GM19023 (cell line): ENCODE data around the gene SLC25A13.

Experiments
- ATAC-seq: cut with Tn5 transposase; IDR thresholded peaks from one replicate; pipeline ENCODE4 v1.9.1; 2021; ENCODE audit warnings: mild to moderate bottlenecking, moderate library complexity; ENCODE audit not compliant: unreplicated experiment

The SLC25A13 gene

DNA sequence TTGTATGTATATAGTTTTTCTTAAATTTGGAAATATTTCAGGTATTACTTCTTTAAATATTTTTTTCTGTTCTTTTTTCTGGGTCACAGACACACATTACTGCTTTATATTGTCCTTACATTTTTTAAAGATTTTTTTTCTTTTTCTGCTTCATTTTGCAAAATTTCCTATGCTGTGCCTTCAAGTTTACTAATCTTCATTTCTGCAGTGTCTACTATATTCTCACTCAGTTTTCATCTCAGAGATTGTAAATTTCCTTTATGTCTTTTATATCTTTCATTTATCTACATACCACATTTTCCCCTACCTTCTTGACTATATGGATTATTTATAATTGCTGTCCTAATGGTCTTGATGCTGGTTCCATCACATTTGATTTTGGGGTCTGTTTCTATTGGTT is 210.5 kb downstream of the SLC25A13 start:
- no peak for ATAC-seq

DNA sequence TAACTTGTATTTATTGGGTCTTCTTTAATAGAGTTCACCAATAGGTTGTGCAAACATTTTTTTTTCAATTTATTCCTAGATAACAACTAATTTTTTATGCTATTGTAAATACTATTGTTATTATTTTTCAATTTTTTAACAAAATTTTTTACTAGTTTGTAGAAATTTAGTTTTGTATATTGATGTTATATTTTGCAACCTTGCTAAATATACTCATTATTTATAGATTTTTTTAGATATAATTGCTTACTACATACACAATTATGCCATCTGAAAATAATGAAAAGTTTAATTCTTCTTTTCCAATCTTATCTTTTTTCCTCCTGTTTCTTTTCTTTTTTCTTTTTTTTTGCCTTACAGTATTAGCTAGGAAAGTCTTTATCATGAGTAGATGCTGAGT is 216.9 kb downstream of the SLC25A13 start:
- no peak for ATAC-seq

DNA sequence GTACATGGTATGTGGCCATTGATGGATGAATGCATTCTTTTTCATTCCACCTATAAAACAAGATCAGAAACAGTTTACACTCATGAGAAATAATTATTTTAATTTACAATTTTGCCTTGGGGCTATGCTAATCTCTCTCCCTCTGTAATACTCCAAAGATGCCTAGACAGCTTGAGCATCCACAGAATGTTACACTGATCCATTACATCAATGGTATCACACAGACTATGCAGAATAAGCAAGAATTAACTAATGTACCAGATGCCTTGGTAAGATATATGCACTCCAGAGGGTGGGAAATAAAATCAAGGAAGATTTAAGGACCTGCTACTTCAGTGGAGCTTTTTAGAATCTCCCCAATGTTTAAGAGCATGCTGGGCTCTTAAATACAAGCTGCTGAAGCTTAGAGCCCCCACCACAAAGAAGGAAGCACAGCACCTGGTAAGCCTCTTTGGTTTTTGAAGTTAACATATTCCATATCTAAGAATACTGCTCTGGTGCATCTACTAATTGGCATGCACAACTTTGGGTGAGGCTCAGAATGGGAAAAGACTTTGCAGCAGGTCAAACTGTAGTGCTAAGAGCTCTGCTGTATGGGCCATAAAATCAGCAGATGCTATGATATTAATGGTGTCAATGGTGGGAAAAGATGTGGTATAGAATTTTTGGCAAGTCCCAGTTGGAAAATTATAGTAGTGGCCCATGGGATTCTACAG is 219.6 kb downstream of the SLC25A13 start:
- no peak for ATAC-seq

DNA sequence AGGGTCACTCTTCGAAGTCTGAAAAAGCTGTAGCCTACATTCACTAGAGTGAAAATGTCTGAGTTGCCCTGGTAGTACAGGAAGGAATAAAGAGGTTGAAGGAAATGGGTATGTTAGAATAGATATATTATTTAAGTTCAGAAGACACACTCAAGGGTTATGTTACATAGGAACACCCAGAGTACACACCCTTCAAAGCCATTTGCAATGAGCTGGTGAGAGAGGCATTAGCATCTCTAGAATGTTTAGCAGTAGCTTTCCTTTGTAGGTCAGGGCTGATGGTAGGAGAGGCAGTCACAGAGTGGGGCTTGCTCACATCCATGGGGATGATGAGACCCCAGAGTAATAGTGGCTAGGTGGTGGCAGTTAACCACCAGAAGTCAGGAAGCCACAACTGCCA is 221.2 kb downstream of the SLC25A13 start:
- no peak for ATAC-seq

DNA sequence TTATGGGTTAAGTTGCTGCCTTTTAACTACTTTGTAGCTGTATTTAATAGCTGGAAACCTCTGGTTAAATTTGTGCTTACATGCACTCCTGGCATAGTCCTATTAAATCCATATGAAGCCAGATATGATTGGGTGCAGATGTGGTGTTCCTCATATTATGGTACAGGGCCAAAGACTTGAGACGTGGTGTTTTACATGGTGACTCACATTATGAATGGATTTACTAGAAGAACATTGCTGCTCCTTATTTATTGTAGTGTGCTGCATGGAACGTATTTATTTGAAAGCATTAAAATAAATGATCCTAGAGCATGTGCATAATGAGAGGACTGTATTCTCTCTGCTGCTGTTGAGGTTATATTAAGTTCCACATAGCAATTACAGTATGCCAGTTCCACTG is 224.1 kb downstream of the SLC25A13 start:
- no peak for ATAC-seq

DNA sequence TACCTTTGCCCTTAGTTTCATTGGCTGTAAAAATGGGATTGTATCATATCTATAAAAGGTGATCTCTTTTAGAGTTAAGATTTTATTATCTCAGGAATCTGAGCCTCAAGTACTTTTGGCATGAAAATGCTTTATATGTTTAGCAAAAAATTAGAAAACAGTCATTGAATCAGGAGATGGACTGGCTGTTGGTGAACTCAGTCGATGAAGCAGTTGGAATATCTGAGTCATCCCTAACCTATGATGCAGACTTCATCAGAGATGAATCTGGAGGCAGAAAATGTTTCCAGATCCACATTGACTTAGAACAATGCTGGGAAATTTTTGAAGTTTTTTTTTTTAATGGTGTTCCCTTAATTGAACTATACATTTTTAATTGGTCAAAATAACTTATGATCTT is 228.5 kb downstream of the SLC25A13 start:
- no peak for ATAC-seq

DNA sequence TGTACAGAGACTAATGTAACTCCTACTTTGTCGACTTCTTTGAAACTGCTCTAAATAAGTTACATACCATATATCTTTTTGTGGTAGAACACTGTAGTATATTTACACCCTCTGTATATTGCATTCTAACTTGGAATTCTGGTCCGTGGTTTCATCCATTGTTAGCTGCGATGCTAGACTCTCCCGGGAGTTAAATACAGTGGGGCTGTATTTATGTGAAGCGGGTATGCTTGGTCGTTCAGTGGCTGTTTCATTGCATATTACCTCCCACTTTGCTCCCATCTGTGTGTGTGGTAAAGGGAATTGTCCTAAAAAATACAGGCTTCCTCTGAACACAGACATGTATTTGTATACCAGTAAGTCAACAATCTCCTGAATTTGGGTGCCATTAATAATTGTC is 231.1 kb downstream of the SLC25A13 start:
- ATAC-seq = no peak

DNA sequence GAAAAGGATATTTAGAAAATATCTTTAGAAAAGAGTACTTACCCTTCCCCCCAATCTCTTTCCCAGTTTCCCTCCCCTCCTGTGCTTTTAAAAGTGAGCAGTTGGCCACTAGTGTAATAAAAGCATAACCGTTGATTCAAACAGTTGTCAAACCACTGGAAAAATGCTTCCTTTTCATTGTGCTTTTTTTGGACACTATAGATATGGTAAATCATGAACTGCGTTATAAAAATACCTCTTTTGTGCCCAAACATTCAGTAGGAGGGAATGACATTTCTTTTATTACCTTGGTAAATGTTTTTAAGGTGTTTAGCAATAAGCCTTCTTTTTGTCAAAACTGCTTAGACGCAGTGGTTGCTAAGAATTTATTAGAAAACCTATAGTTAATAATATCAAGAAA is 232.4 kb downstream of the SLC25A13 start:
- no peak for ATAC-seq

DNA sequence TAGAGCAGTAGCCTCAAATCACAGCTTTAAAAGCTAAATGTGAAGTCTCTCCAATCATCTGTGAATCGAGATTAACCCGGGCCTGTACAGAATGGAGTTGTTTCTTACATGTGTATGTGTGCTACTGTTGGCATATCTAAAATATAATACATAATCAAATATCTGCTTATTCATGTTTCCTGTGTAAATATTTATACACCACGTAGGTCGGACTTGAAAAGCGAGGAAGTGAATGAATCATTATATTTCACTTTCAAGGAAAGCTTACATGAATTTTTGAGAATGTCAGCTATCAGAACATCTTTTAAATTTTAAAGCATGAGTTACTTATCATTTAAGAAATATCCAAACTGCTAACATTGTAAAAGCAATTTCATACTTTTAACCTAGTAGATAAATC is 233.3 kb downstream of the SLC25A13 start:
- no peak for ATAC-seq

DNA sequence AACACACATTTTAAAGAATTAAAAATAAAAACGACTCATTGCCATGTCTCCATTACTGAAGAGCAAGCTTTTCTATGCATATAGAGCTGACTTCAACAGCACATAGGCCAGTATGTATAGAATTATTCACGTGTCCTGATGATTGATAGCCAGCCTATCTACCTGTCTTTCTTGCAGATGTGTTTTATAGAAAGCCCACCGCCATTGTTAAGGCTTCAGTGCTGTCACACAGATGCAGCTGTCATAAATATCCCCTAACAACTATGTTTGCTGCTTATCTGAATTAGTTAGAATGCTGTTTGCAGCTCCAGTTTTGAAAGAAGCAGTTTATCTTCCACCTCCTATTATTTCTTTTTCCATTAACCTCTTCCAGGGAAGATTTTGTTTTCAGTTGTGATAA is 235.9 kb downstream of the SLC25A13 start:
- ATAC-seq = no peak

DNA sequence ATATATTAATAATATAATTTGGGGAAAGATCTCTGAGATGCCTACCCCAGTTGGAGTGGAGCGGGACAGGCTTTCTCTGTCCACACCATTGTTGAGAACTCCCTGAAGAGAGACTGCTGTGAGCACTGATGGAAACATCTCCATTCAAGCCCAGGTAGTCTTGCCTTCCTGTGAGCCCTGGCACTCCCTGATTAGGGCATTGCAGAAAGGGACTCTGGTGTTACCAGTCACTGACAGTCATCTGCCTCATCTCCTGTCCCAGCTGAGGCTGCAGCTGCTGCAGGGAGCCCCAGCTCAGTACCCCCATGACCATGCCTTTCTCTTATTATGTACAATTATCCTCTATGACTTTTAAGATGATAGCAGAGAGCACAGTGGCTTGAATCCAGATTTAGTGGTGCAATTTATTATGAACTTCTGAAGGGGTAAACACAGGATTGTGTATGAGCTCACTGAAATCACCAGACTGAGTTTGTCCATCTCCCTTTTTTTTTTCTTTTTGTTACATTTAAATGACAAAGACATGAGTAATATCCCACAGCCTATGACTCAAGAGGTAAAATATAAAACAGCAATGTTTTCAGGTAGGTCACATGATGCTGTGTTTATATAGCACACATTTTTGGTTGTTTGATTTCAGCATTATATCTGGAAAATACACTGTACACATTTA is 236.9 kb downstream of the SLC25A13 start:
- ATAC-seq = no peak

DNA sequence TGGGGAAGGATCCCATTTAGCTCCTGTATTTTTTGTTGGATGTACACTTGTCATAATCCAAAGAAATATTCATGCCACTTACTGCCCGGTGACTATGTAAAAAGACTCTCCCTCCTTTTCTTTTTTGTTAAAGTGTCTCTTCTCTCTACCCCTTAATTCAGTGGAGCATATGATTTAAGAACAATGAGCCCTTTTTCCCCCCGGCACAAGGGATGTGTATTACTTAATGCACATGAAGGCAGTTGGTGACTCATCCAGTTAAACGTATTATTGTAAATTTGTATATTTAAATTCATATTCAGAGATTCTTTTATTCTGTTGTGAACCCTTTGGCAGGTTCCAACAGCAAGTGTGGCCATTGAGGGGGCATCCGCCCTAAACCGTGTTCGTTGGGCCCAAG is 241.9 kb downstream of the SLC25A13 start:
- no peak for ATAC-seq

DNA sequence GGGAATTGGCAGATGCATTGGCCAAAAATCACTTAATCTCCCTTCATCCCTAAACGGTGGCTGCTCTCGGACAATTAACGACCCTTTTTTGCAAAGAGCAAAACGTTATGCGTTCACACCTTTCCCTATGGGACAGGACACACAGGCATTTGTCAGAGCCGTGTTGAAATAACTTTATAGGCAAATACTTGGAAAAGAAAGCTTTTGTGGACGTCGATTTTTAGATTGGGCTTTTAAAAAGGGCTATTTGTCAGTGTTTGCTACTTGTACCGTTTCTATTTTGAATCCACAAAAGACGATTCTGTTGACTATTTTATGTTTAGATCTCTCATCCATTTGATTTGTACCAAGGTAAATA is 245.6 kb downstream of the SLC25A13 start:
- no peak for ATAC-seq

DNA sequence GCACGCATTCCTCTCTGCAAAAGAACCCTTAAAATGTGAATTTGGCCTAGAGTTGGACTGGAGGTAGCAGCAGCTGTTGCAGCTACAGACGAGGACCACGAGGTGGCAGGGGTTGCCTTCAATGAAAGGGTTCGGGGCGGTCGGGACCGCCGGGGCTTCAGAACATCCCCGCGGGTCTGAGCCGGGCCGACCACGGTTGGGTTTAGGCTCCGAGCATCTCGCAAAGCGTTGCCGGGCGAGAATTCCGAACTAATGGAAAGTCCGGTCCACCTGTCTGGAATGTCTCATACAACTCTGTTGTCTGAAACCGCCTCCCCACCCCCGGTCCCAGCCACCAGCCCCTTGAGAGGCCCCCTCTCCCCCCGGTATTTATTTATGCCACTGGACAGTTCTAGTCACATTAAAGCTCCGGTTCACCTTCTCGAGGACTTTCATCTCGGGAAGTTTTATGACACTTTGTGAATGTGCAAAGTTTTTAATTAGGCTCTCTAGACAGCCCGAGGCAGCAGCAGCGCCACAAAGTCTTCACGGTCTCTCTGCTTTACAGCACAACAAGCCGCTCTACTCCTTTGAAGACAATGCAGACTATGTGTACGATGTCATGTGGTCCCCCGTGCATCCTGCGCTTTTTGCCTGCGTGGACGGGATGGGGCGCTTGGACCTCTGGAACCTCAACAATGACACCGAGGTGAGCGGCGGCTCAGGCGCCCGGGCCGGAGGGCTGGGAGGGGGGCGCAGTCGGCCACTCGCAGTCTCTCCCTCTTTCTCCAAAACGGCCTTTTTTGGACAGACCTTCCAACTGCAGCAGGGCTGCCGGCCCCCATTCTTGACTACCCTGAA is 246.2 kb downstream of the SLC25A13 start:
- peak; percentile 91 for ATAC-seq

DNA sequence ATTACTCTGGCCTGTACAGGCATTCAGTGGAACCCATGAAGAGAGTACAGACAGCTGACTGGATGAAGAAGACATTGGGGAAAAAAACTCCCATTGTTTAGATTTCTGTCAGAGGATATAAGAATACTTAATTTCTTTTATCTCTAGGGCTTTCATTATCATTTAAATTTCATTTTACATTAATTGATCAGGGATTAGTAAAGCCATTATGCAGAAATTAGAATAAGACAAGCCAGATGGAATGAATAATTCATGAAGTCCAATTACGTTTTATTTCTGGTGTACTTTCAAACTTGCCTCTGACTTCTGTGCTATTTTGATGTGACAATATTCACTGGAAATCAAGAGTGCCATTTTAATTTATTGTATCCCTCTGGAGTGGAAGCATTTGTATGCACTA is 247.0 kb downstream of the SLC25A13 start:
- no peak for ATAC-seq
